ENCODE results near the gene LMO1.

The LMO1 gene

DNA sequence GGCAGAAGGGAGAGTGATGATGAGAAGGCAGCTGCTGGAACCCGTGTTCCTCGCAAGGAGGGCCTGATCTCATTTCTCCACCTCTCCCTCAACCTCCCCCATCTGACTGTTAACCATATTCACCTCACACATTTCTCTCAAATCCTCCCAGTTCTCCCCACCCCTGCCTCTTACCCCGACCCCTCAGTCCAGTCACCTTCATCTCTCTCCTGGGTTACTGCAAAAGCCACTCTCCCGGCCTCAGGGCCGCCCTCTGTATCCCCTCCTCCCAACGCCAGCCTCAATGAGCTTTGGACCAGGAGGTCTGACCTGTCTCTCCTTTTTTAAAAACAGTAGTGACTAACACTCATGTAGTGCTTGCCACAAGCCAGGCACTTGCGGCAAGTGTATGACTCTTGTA is 29.5 kb upstream of the LMO1 start:
- H3K4me2 ChIP-seq (ENCODE audit: low read depth, low read length, poor library complexity, severe bottlenecking) = no peak overlapping the region
- no peak overlapping the region for H3K9ac ChIP-seq (ENCODE audit: low read length)
- H3K27me3 ChIP-seq (ENCODE audit: low read length) = no peaks in the 10 kb centered on the region
- H3K4me3 ChIP-seq (ENCODE audit: insufficient read depth, low read length, poor library complexity, severe bottlenecking) = no peak overlapping the region
- no peaks in the 10 kb centered on the region for H3K36me3 ChIP-seq (ENCODE audit: low read length)
- H4K20me1 ChIP-seq (ENCODE audit: low read depth, low read length) = no peaks in the 10 kb centered on the region
- no peak overlapping the region for H3K27ac ChIP-seq (ENCODE audit: low read depth, low read length)
- no peaks in the 10 kb centered on the region for H3K79me2 ChIP-seq (ENCODE audit: insufficient read depth, low read length)
- no peak for TF ChIP-seq EZH2phosphoT487 (conservative IDR thresholded peaks at IDR 0.05; ENCODE audit: low read length)
- TF ChIP-seq, protein P1, sequence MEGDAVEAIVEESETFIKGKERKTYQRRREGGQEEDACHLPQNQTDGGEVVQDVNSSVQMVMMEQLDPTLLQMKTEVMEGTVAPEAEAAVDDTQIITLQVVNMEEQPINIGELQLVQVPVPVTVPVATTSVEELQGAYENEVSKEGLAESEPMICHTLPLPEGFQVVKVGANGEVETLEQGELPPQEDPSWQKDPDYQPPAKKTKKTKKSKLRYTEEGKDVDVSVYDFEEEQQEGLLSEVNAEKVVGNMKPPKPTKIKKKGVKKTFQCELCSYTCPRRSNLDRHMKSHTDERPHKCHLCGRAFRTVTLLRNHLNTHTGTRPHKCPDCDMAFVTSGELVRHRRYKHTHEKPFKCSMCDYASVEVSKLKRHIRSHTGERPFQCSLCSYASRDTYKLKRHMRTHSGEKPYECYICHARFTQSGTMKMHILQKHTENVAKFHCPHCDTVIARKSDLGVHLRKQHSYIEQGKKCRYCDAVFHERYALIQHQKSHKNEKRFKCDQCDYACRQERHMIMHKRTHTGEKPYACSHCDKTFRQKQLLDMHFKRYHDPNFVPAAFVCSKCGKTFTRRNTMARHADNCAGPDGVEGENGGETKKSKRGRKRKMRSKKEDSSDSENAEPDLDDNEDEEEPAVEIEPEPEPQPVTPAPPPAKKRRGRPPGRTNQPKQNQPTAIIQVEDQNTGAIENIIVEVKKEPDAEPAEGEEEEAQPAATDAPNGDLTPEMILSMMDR (IDR thresholded peaks at IDR 0.05; ENCODE audit: insufficient read depth, low read length, poor library complexity, severe bottlenecking) = no peak
- no peaks in the 10 kb centered on the region for H3F3A ChIP-seq (ENCODE audit: insufficient read depth)
- H3K9me2 ChIP-seq (replicated peaks; ENCODE audit: insufficient read depth, low read length) = no peaks in the 10 kb centered on the region
- no peaks in the 10 kb centered on the region for H3K9me3 ChIP-seq (ENCODE audit: insufficient read depth, low read length)
- no peak overlapping the region for H2AFZ ChIP-seq (ENCODE audit: low read depth, low read length, severe bottlenecking)

- Histone ChIP-seq H3K9me2 (replicated peaks; ENCODE audit: insufficient read depth, low read length) (no peaks in the 10 kb centered on the region), H3K79me2 (ENCODE audit: insufficient read depth, low read length) (no peaks in the 10 kb centered on the region), H3K36me3 (ENCODE audit: low read length) (no peaks in the 10 kb centered on the region), H3K4me3 (ENCODE audit: insufficient read depth, low read length, poor library complexity, severe bottlenecking) (no peak overlapping the region), H3K27ac (ENCODE audit: low read depth, low read length) (no peak overlapping the region), H4K20me1 (ENCODE audit: low read depth, low read length) (no peaks in the 10 kb centered on the region), H3F3A (ENCODE audit: insufficient read depth) (no peaks in the 10 kb centered on the region), H3K27me3 (ENCODE audit: low read length) (no peaks in the 10 kb centered on the region), H3K9me3 (ENCODE audit: insufficient read depth, low read length) (no peaks in the 10 kb centered on the region), H3K4me2 (ENCODE audit: low read depth, low read length, poor library complexity, severe bottlenecking) (no peak overlapping the region), H2AFZ (ENCODE audit: low read depth, low read length, severe bottlenecking) (no peak overlapping the region), H3K9ac (ENCODE audit: low read length) (no peak overlapping the region)
- TF ChIP-seq EZH2phosphoT487 (conservative IDR thresholded peaks at IDR 0.05; ENCODE audit: low read length) = no peak
Measured at GRCh38 chr11:8292351-8292750, 28.7 kb upstream of the LMO1 start.

DNA sequence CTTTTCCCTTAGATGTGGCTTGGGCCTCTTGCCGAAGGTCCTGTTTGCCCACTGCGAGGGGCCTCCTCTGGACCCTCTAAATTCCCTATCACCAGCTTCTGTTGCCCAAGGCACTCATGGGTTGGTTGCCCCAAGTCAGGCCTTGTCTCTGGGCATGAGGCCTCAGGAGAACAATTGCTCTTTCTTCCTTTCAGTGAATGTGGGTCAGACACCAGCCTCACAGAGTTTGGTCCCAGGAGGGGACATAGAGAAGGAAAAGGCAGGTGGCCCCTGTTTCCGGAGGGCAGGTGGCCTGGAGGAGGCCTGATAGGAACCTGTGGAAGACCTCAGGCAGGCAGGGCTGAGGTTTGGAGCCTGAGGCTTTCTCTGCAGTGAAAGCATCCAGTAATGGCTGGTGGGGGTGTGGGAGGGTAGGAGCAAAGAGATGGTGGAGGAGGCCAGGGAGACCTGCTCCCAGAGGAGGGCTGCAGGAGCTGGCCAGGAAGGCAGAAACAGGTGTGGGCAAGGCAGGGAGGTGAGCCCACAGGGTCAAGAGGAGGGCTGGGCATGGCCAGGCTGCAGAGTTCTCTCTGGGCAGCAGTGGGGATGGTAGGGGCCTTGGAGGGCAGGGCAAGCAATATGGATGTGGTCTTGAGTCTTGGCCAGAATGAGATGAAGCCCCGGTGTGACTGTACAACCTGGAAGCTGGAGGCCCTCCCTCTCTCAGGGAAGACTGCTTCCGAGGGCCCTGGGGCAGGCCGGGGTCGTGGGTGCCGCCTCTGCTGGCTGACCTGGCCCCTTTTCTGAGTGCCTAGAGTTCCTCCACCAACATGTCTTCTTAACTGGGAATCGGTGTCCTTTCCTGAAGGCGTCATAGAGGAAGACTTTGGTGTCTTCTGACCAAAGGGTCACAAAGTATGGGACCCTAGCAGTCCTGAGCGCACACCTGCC is 28.0 kb upstream of the LMO1 start:
- H3K9me2 ChIP-seq (replicated peaks; ENCODE audit: insufficient read depth, low read length) = no peaks in the 10 kb centered on the region
- no peaks in the 10 kb centered on the region for H3K27me3 ChIP-seq (ENCODE audit: low read length)
- no peaks in the 10 kb centered on the region for H3K79me2 ChIP-seq (ENCODE audit: insufficient read depth, low read length)
- no peak overlapping the region for H3K4me2 ChIP-seq (ENCODE audit: low read depth, low read length, poor library complexity, severe bottlenecking)
- no peak overlapping the region for H3K27ac ChIP-seq (ENCODE audit: low read depth, low read length)
- TF ChIP-seq EZH2phosphoT487 (conservative IDR thresholded peaks at IDR 0.05; ENCODE audit: low read length) = no peak
- TF ChIP-seq, protein P1 (IDR thresholded peaks at IDR 0.05; ENCODE audit: insufficient read depth, low read length, poor library complexity, severe bottlenecking) = no peak
- no peaks in the 10 kb centered on the region for H4K20me1 ChIP-seq (ENCODE audit: low read depth, low read length)
- no peak overlapping the region for H3K4me3 ChIP-seq (ENCODE audit: insufficient read depth, low read length, poor library complexity, severe bottlenecking)
- H3K9me3 ChIP-seq (ENCODE audit: insufficient read depth, low read length) = no peaks in the 10 kb centered on the region
- H3F3A ChIP-seq (ENCODE audit: insufficient read depth) = no peaks in the 10 kb centered on the region
- H3K36me3 ChIP-seq (ENCODE audit: low read length) = no peaks in the 10 kb centered on the region
- no peak overlapping the region for H3K9ac ChIP-seq (ENCODE audit: low read length)
- no peak overlapping the region for H2AFZ ChIP-seq (ENCODE audit: low read depth, low read length, severe bottlenecking)
